ENCODE data around the gene MSN.

DNA sequence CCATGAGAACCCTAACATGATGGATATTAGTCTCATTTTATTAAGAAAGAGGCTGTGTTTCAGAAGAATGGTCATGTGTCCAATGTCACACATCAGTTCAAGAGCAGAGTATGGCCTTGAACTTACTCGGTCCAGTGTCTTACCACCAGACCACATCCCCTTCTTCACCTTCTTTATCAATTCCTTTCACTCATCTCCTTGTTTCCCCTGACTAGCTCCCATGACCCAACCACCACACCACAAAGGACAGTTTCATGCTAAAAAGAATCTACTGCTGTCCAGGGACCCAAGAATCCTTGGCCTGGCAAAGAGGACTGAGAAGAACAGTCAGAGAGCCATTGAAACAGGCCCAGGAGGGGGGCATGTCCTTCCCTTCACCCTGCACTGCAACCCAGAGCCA is 33.6 kb upstream of the MSN start:
- TF ChIP-seq, protein P1, sequence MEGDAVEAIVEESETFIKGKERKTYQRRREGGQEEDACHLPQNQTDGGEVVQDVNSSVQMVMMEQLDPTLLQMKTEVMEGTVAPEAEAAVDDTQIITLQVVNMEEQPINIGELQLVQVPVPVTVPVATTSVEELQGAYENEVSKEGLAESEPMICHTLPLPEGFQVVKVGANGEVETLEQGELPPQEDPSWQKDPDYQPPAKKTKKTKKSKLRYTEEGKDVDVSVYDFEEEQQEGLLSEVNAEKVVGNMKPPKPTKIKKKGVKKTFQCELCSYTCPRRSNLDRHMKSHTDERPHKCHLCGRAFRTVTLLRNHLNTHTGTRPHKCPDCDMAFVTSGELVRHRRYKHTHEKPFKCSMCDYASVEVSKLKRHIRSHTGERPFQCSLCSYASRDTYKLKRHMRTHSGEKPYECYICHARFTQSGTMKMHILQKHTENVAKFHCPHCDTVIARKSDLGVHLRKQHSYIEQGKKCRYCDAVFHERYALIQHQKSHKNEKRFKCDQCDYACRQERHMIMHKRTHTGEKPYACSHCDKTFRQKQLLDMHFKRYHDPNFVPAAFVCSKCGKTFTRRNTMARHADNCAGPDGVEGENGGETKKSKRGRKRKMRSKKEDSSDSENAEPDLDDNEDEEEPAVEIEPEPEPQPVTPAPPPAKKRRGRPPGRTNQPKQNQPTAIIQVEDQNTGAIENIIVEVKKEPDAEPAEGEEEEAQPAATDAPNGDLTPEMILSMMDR (IDR thresholded peaks at IDR 0.05): no peak
- TF ChIP-seq POLR2AphosphoS5 (IDR thresholded peaks at IDR 0.05): no peak
- TF ChIP-seq POLR2A (IDR thresholded peaks at IDR 0.05): no peak
- TF ChIP-seq EP300 (IDR thresholded peaks at IDR 0.05; ENCODE audit: low read depth): no peak

Data from transverse colon (tissue), 4 donors.